Stimulated activated CD8-positive, alpha-beta memory T cell treated with anti-CD3 and anti-CD28 coated beads, Interleukin-2, amount 100 ng/mL, for 1 hour (primary cell): ENCODE measurements around the gene ARFGAP2.
"Not testable (repeated sequence)": the region's sequence is repeated elsewhere in the genome, so short reads cannot be mapped to it uniquely, and the experiment has no call there.

Source experiments
- DNase-seq, 2 donors: peaks; one replicate each; pipeline ENCODE4 v3.0.0-alpha.2; 2020; ENCODE audit warnings: low read depth in 2 of 2

The ARFGAP2 gene

GRCh38 chr11:47176328-47177228 lies at the start of gene ARFGAP2:
ARFGAP2 (minus strand) TSS chr11:47176879; CDS start chr11:47176853, 26 bp downstream.
- DNase-seq, result peak; percentile 91 to 93

DNA sequence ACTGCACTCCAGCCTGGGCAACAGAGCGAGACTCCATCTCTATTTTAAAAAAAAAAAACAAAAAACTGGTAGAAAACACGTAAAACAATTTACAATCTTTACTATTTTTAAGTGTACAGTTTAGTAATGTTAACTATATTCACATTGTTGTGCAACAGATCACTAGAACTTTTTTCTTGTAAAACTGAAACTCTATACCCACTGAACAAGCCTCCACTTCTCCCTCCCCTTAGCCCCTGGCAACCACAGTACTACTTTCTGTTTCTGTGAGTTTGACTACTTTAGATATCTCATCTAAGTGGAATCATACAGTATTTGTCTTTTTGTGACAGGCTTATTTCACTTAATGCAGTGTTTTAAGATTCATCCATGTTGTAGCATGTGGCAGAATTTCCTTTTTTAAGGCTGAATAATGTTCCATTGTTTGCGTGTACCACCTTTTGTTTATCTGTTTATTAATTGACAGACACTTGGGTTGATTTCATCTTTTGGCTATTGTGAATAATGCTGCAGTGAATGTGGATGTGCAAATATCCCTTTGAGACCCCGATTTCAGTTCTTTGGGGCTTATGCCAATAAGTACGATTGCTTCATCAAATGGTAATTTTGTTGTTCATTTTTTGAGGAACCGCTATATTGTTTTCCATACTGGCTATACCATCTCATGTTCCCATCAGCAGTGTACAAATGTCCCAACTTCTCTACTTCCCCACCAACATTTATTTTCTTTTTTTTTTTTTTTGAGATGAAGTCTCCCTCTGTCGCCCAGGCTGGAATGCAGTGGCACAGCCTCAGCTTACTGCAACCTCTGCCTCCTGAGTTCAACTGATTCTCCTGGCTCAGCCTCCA lies 49.1 kb upstream of the ARFGAP2 start:
- no peak for DNase-seq

DNA sequence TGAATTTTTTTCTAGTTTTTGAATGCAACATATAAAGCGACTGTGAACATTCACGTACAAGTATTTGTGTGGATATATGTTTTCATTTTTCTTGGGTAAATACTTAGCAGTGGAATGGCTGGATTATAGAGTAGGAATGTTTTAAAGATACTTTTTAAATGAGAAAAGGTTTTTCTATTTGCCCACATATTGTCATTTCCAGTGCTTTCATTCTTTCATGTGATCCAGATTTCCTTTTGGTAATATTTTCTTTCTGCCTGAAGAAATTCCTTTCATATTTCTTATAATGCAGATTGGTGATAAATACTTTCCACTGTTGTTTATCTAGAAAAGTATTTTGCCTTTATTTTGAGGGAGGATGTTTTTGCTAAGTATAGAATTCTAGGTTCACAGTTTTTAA lies 46.0 kb upstream of the ARFGAP2 start:
- no peak for DNase-seq

DNA sequence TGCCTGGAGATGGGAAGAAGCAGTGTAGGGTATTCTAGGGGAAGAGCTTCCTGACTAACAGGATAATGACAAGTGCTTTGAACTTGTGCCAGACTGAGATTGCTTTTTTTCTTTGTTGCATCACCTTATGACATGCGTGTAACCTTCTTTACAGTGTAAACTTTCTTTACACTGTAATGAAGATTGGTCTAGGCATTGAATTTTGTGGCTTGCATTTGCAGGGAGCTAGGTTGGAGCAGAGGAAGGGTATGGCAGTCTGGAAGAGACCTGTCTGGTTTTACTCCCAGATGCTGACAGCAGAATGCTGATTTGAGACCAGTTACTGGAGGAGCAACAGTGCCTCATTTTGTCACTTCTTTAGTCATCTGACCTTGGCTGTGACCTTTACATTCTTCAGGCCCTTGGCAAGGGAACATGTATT lies 43.7 kb upstream of the ARFGAP2 start:
- DNase-seq, result no peak

DNA sequence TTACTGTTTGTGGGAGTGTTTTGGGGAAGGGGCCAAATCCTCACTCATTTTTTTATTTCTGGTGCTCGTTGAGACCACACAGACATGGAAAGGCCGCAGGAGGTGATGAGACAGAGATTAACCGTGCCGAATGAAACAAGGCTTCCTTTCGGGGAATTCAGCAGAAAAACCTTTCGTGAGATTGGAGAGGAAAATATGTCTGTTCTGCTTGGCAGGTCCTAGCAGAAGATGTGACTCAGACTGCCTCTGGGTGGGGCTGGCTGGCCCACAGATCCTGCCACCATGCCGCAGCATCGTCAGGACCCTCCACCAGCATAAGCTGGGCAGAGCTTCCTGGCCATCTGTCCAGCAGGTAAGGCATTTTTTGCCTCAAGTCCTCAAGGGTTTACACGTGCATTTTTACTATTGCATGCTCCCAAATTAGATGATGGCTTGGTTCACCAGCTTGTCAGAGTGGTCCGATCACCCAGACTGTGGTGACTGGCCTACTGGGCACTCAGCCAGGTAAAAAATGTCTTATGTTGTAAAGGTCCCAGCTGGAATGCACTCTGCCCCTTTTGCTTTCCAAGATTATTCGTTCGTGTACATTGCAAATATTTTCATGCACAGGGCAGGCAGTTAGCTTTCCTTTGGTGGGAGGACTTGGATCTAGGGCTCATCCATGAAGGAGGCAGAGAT lies 39.6 kb upstream of the ARFGAP2 start:
- peak; percentile 31 to 37 for DNase-seq

DNA sequence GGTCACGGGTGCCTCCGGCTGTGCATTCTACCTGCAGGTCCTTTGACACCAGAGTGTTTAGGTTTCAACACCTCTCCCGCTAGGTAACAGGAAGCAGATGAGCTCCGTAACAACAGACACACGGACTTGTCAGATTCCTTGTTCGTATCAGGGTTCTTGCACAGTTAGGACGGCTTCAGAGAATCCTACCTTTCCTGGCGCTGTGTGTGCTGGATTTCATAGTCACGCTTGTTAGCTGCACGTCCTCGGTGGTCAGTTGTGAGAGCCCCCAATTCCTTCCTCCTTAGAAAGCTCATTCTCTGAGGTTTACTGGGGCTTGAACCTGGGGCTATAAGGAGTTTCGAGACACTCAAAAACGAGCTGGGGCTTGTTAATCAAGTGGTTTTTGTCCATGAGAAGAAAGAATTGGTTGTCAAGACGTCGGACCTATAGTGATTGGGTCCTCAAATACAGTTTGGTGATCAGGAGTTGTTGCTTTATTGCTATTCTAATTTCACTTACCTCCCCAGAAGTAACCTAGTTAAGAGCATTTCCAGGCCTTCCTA lies 38.8 kb upstream of the ARFGAP2 start:
- DNase-seq, result no peak

DNA sequence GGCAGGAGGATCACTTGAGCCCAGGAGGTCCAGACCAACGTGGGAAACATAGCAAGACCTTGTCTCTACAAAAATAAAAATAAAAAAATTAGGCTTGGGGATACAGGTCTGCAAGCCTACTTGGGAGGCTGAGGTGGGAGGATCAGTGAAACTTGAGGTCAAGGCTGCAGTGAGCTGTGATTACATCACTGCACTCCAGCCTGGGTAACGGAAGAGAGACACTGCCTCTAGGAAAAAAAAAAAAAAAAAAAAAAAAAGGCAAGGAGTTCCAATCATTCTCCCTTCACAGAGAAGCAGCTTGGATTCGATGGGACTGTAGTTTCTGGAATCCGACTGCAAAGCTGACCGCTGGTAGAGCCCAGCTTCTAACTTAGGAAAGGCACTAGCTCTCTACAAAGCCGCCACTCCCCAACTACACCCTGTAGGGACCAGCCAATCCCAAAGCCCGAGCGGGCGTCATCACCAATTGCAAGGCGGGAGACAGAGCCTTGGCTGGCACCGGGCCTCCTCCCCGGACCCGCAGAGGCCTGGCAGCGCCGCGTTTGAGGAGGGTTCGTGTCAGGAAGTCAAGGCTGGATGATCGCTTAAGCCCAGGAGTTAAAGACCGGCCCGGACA lies 37.4 kb upstream of the ARFGAP2 start:
- peak; percentile 59 to 72 for DNase-seq

GRCh38 chr11:47212938-47213337 lies 36.3 kb upstream of the ARFGAP2 start:
- no peak for DNase-seq

- DNase-seq, result no peak
These were observed 31.9 kb upstream of the ARFGAP2 start for GRCh38 chr11:47208628-47209027.

DNA sequence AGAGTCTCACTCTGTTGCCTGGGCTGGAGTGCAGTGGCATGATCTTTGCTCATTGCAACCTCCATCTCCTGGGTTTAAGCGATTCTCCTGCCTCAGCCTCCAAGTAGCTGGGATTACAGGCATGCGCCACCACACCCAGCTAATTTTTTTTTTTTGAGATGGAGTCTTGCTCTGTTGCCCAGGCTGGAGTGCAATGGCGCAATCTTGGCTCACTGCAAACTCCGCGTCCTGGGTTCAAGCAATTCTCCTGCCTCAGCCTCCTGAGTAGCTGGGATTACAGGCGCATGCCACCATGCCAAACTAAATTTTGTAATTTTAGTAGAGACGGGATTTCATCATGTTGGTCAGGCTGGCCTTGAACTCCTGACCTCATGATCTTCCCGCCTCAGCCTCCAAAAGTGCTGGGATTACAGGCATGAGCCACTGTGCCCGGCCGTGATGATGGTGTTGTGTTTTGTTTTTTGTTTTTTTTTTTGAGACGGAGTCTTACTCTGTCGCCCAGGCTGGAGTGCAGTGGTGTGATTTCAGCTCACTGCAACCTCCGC lies 31.4 kb upstream of the ARFGAP2 start:
- not testable (repeated sequence) for DNase-seq

DNA sequence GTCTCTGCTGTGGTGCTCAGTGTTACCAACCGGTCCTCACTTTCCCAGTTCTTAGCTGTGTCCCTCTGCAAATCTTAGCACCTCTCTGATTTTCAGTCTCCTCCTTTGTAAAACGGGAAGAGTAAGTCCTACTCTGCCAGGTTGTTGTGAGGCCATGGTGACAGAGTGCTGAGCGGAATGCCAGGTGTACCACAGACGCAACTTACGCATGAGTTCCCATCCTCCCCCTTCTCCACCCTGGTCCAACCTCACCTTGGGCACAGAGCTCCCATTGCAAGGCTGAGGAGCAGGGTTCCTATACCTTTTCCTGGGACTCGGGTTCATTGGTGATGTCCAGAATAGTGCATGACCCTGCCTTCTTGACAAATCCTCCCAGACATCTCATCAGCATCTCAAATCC lies 30.8 kb upstream of the ARFGAP2 start:
- no peak for DNase-seq

DNA sequence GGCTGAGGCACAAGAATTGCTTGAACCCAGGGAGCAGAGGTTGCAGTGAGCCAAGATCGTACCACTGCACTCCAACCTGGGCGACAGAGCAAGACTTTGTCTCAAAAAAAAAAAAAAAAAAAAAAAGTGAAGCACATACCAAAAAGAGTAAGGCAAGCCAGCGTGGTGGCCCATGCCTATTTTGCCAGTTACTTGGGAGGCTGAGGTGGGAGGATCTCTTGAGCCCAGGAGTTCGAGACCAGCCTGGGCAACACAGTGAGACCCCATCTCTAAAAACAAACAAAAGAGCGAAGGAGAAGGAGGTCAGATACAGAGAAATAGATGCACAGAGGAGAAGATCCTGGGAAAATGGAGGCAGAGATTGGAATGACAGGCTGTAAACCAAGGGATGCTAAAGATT lies 29.9 kb upstream of the ARFGAP2 start:
- DNase-seq, result not testable (repeated sequence)

DNA sequence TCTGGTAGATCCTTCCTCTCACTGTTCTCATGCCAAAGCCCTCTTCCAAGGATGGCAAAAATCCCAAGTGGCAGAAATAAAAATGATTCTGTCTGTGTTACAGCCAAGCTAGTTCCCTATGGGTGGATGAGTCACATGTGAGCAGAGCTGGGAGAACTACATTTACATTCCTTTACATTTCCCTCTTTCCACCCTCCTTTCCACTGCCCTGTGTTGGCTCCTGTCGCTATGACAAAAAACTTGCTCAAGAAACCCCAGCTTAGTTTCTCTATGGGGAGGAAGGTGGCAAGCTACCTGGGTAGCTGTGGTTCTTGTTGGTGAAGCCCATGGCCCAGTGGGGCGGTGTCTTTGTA lies 27.9 kb upstream of the ARFGAP2 start:
- DNase-seq, result no peak

- DNase-seq, result no peak
These were observed 25.9 kb upstream of the ARFGAP2 start for GRCh38 chr11:47202576-47202975.

DNA sequence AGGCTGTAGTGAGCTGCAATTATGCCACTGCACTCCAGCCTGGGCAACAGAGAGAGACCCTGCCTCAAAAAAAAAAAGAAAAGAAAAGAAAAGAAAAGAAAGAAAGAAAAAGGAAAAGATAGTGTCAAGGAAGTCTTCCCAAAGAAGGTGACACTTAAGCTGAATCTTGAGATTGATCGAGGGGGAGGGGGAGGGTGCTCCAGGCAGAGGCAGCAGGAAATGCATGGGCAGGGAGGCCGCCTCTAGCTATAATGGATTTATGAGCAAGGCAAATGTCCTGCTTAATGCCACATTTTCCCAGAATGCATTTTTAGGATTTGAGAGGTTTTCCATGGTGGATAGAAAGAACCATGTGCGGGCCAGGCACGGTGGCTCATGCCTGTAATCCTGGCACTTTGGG lies 24.3 kb upstream of the ARFGAP2 start:
- no peak for DNase-seq

DNA sequence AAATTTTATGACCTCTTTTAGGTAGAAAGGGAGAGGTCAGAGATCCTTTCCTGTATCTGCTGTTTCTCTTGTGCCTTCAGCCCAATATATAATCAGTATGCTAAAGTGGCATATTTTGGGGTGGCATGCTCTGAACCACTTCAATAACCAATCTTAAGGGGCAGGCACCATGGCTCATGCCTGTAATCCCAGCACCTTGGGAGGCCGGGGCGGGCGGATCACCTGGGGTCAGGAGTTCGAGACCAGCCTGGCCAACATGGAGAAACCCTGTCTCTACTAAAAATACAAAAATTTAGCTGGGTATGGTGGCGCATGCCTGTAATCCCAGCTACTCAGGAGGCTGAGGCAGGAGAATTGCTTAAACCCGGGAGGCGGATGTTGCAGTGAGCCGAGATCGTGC lies 21.5 kb upstream of the ARFGAP2 start:
- DNase-seq, result not testable (repeated sequence)

GRCh38 chr11:47192111-47192510 lies 15.4 kb upstream of the ARFGAP2 start:
- no peak for DNase-seq

DNA sequence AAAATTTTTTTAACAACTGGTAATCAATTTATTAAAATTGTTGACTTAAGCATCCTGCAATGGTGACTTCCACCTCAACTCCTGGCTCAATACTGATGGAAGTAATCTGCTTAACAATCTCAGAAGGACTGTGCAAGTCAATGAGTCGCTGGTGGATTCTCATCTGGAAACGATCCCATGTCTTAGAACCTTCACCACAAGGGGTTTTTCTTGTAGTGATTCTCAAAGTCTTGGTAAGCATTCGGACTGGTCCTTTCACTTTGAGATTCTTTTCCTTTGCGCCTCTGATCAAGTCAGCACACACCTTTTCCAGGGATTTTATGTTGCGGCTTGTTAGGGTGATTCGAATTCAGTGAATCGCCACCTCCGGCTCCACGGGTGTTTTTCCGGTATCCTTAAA lies 14.5 kb upstream of the ARFGAP2 start:
- not testable (repeated sequence) for DNase-seq

GRCh38 chr11:47189100-47189834 lies 12.6 kb upstream of the ARFGAP2 start:
- no peak for DNase-seq

- DNase-seq, result no peak
These were observed 11.6 kb upstream of the ARFGAP2 start for GRCh38 chr11:47188259-47188658.
